GM18505 (cell line): ENCODE results near the gene NR2C2.
"Not testable (repeated sequence)": the region's sequence is repeated elsewhere in the genome, so short reads cannot be mapped to it uniquely, and the experiment has no call there.

Experiments used
- ATAC-seq: cut with Tn5 transposase; IDR thresholded peaks from one replicate; pipeline ENCODE4 v1.9.1; 2021; ENCODE audit not compliant: unreplicated experiment
- POLR2A ChIP-seq: IDR thresholded peaks from 4 replicates; pipeline ENCODE4 v1.6.1; 2011; ENCODE audit warnings: borderline replicate concordance; ENCODE audit not compliant: insufficient read depth, insufficient read length; ENCODE audit errors: extremely low read depth

Gene NR2C2

GRCh38 chr3:14947100-14947885, at the start of gene NR2C2:
Gene NR2C2 (plus strand): TSS chr3:14947583. CDS start chr3:15003915, 56,332 bp downstream.
- TF ChIP-seq POLR2A = peak; percentile 94
- ATAC-seq = peak; percentile 55

- TF ChIP-seq POLR2A = no peak
- no peak for ATAC-seq
Observed at GRCh38 chr3:14898929-14899328, 48.5 kb upstream of the NR2C2 start.

GRCh38 chr3:14899993-14900618, 47.3 kb upstream of the NR2C2 start:
- ATAC-seq = no peak
- no peak for TF ChIP-seq POLR2A

GRCh38 chr3:14900881-14901873, 46.2 kb upstream of the NR2C2 start:
- ATAC-seq = no peak
- no peak for TF ChIP-seq POLR2A

GRCh38 chr3:14902719-14903118, 44.7 kb upstream of the NR2C2 start:
- no peak for TF ChIP-seq POLR2A
- ATAC-seq = no peak

GRCh38 chr3:14903501-14903900, 43.9 kb upstream of the NR2C2 start:
- not testable (repeated sequence) for ATAC-seq

GRCh38 chr3:14905055-14905657, 42.2 kb upstream of the NR2C2 start:
- no peak for TF ChIP-seq POLR2A
- no peak for ATAC-seq

- ATAC-seq = no peak
- no peak for TF ChIP-seq POLR2A
Observed at GRCh38 chr3:14906355-14906971, 40.9 kb upstream of the NR2C2 start.

GRCh38 chr3:14907043-14907966, 40.1 kb upstream of the NR2C2 start:
- no peak for TF ChIP-seq POLR2A
- no peak for ATAC-seq

GRCh38 chr3:14909250-14909649, 38.1 kb upstream of the NR2C2 start:
- no peak for TF ChIP-seq POLR2A
- no peak for ATAC-seq

GRCh38 chr3:14911651-14912050, 35.7 kb upstream of the NR2C2 start:
- no peak for ATAC-seq
- no peak for TF ChIP-seq POLR2A

- no peak for ATAC-seq
- TF ChIP-seq POLR2A = no peak
Observed at GRCh38 chr3:14913071-14913925, 34.1 kb upstream of the NR2C2 start.
